Endothelial cell of umbilical vein (primary cell): ENCODE results near the gene IGFBPL1. TPM values are rescaled to one million over a fixed set of nuclear protein-coding genes. Genes with fewer than 3 reads are reported as not detected.

Source experiments
- BruUV-seq: library from RNA; stranded (reverse); fragments of 400-500 nt; replicated peaks from 2 replicates; lab custom pipeline; 2021; lab: Mats Ljungman, UMichigan
- CTCF ChIA-PET: fragments of 300-600, 350-600 bp; sonication (Branson Sonifier 250); formaldehyde crosslinking; loops from one replicate; lab custom pipeline; 2021; ENCODE audit warnings: antibody characterized with exemption, inconsistent platforms; lab: Charles Lee
- POLR2A ChIA-PET: fragments of 300-600, 350-600 bp; sonication (Branson Sonifier 250); formaldehyde crosslinking; loops from one replicate; lab custom pipeline; 2021; ENCODE audit warnings: antibody characterized with exemption, inconsistent platforms; lab: Charles Lee
- DNase-seq: peaks from one replicate; pipeline ENCODE4 v3.0.0-alpha.2; 2011; ENCODE audit warnings: low read depth, low spot score
- FAIRE-seq: peaks from 2 replicates; lab custom pipeline; 2011; peaks lifted over from hg19 to GRCh38; lab: Jason Lieb, UNC
- H2AFZ ChIP-seq: 2 replicates; pipeline ENCODE4 v1.6.0; 2012; ENCODE audit warnings: low read depth, low read length, control low read depth, inconsistent platforms
- H3K27ac ChIP-seq: 2 replicates; pipeline ENCODE4 v1.5.1; 2011; ENCODE audit warnings: low read depth, mild to moderate bottlenecking, control low read depth, low read length, moderate library complexity; ENCODE audit not compliant: insufficient read depth
- H3K27me3 ChIP-seq, 2 experiments: 2 replicates each; pipeline versions ENCODE4 v1.6.0 to v1.6.1; 2011; ENCODE audit warnings: low read length in 2 of 2, mixed read lengths in 1 of 2; ENCODE audit not compliant: control insufficient read depth in 2 of 2, insufficient read depth in 2 of 2
- H3K36me3 ChIP-seq, 2 experiments: 2 replicates in 1 of 2; 3 replicates in 1 of 2; pipeline ENCODE4 v1.5.1; 2011; ENCODE audit warnings: low read length in 2 of 2, mild to moderate bottlenecking in 1 of 2, moderate library complexity in 1 of 2; ENCODE audit not compliant: control insufficient read depth in 2 of 2, insufficient read depth in 2 of 2; ENCODE audit errors: extremely low read depth in 1 of 2
- H3K4me1 ChIP-seq: 3 replicates; pipeline ENCODE4 v1.5.1; 2011; ENCODE audit warnings: mild to moderate bottlenecking, low read length; ENCODE audit not compliant: control insufficient read depth, insufficient read depth; ENCODE audit errors: extremely low read depth
- H3K4me2 ChIP-seq: 2 replicates; pipeline ENCODE4 v1.6.1; 2011; ENCODE audit warnings: low read length, control low read depth, mixed read lengths; ENCODE audit not compliant: insufficient read depth
- H3K4me3 ChIP-seq, 3 experiments: fragments of 200-600 bp in 1 of 3; sonication (generic), shearing (Covaris generic) in 1 of 3; replicated peaks in 1 of 3; 2 replicates each; pipeline ENCODE4 v1.5.1; 2011 to 2016; ENCODE audit warnings: control low read depth in 3 of 3, low read length in 3 of 3, mild to moderate bottlenecking in 2 of 3, inconsistent platforms in 1 of 3, low read depth in 1 of 3, moderate library complexity in 1 of 3; ENCODE audit not compliant: insufficient read depth in 1 of 3
- H3K79me2 ChIP-seq: 2 replicates; pipeline ENCODE4 v1.6.0; 2012; ENCODE audit warnings: low read length, inconsistent platforms; ENCODE audit not compliant: control insufficient read depth, insufficient read depth
- H3K9ac ChIP-seq: replicated peaks from 2 replicates; pipeline ENCODE3; 2011; ENCODE audit warnings: low read length, control low read depth; ENCODE audit not compliant: insufficient read depth; ENCODE audit errors: extremely low read depth
- H3K9me1 ChIP-seq: replicated peaks from 3 replicates; pipeline ENCODE4 v1.6.0; 2011; ENCODE audit warnings: mild to moderate bottlenecking, low read length; ENCODE audit not compliant: control insufficient read depth, insufficient read depth; ENCODE audit errors: extremely low read depth
- H3K9me3 ChIP-seq: replicated peaks from 2 replicates; pipeline ENCODE4 v1.5.1; 2012; ENCODE audit warnings: low read length, inconsistent platforms; ENCODE audit not compliant: control insufficient read depth, insufficient read depth
- H4K20me1 ChIP-seq: replicated peaks from 2 replicates; pipeline ENCODE3; 2011; ENCODE audit warnings: mild to moderate bottlenecking, low read length; ENCODE audit not compliant: control insufficient read depth, insufficient read depth; ENCODE audit errors: extremely low read depth
- GATA2 ChIP-seq: IDR thresholded peaks from 2 replicates; pipeline ENCODE4 v1.7.0; 2011; ENCODE audit warnings: low read depth, mild to moderate bottlenecking, moderate library complexity, mixed read lengths, low read length; ENCODE audit not compliant: insufficient read length, insufficient read depth
- JUN ChIP-seq: IDR thresholded peaks from 2 replicates; pipeline ENCODE4 v1.6.1; 2011; ENCODE audit warnings: borderline replicate concordance, low read depth; ENCODE audit not compliant: insufficient read length, insufficient read depth
- POLR2AphosphoS5 ChIP-seq: IDR thresholded peaks from 2 replicates; pipeline ENCODE4 v1.6.1; 2012; ENCODE audit warnings: low read depth, mild to moderate bottlenecking, control low read depth, low read length, moderate library complexity; ENCODE audit not compliant: insufficient read depth
- dilution Hi-C: fragments of 300-500 bp; cut with MboI; formaldehyde crosslinking; loops from one replicate; pipeline ENCODE4 v1.15.0; 2019; ENCODE audit warnings: low sequenced_read_pairs; ENCODE audit not compliant: extremely low pct_ligation_motif_present
- intact Hi-C: fragments of 100-400 bp; cut with micrococcal nuclease; formaldehyde crosslinking; loops from one replicate; pipeline ENCODE4 v1.10.0; 2022
- polyA plus RNA-seq, 4 experiments: library from polyadenylated mRNA; depleted of rRNA in 3 of 4; stranded (reverse) in 3 of 4; unstranded in 1 of 4; fragments of >200 nt; gene quantifications; 2 replicates each; pipeline versions ENCODE4 v1.2.1 to v1.2.3, GENCODE V29; 2011 to 2012; ENCODE audit warnings: missing spikeins in 1 of 4
- total RNA-seq: library from RNA; stranded (reverse); gene quantifications from 2 replicates; pipeline ENCODE4 v1.2.3, GENCODE V29; 2021
- TF ChIP-seq, protein P1 (sequence below), 2 donors: IDR thresholded peaks; 1 replicate in 1 of 2; 2 replicates in 1 of 2; pipeline ENCODE4 v1.5.1; 2011; ENCODE audit warnings: low read length in 2 of 2, mild to moderate bottlenecking in 2 of 2, moderate library complexity in 2 of 2, control low read depth in 1 of 2, inconsistent platforms in 1 of 2, low read depth in 1 of 2; ENCODE audit not compliant: insufficient read depth in 1 of 2; ENCODE audit errors: extremely low read depth in 1 of 2

The IGFBPL1 gene
- total and polyA plus RNA-seq, 2 donors (not counting 3 experiments of a cell fraction or from before 2014, with no cell fraction given): not detected

DNA sequence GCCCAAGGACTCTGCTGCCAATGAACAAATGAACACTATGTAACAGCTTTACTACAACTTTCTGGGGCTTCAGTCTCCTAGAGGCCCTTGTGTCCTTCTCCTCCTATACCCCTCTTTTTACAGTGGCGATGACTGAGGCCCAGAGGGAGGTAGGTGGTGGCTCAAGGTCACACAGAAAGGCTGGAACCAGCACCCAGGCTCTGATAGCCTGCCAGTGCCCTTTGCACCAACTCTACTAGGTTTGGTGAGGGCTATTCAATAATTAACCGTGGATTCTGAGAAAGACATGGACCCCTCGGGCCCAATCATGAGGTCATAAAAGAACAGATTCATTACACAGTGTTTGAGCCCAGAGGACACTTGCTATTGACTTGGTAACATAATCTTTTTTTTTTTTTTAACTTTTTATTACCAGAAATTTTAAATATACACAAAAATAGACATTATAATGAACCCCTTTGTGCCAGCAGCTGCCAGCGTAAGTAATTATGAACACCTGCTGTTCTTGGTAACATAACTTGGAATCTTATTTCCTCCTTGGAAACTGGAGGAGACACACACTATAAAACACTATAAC, 37.8 kb downstream of the IGFBPL1 start:
- no peaks in the 10 kb centered on the region for H3K9me3 ChIP-seq
- no peaks in the 10 kb centered on the region for H3K79me2 ChIP-seq
- intact Hi-C loops (no loop called here), dilution Hi-C loops (no loop called here)
- H3K4me3 ChIP-seq: no peak overlapping the region
- H4K20me1 ChIP-seq: no peaks in the 10 kb centered on the region
- no peak overlapping the region for H3K4me2 ChIP-seq
- no peak overlapping the region for H2AFZ ChIP-seq
- no peaks in the 10 kb centered on the region for H3K9me1 ChIP-seq
- H3K27ac ChIP-seq: no peak overlapping the region
- FAIRE-seq (no peak), DNase-seq (no peak)
- no peaks in the 10 kb centered on the region for H3K36me3 ChIP-seq
- BruUV-seq: no TSS peak
- ChIA-PET CTCF (no interaction called here), POLR2A (no interaction called here)
- TF ChIP-seq JUN (no peak), POLR2AphosphoS5 (no peak)
- H3K27me3 ChIP-seq: peaks cover 4 to 7% of the 10 kb centered on the region in 2 experiments
- no peak overlapping the region for H3K9ac ChIP-seq
- H3K4me1 ChIP-seq: no peaks in the 10 kb centered on the region

DNA sequence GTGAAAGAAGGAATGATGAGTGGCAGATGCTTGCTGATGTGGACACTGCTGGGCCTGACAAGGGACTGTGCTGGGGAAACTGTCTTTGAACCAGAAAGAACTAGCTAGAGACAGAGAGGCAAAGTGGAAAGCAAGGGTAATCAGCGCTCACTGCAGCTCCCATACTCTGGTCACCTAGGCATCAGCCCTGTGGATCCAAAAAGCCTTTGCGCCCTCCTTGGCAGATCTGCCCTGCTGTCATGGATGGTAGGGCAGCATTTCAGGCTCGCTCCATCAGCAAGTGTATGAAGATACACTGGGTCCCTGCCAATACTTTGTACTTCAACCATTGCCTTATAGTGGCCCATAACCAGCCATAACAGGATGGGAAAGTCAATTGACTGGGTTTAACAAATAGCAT, 38.4 kb downstream of the IGFBPL1 start:
- Histone ChIP-seq H3K79me2 (no peaks in the 10 kb centered on the region), H4K20me1 (no peaks in the 10 kb centered on the region), H3K4me2 (no peak overlapping the region), H3K27ac (no peak overlapping the region), H3K9me1 (no peaks in the 10 kb centered on the region), H3K9ac (no peak overlapping the region), H3K4me3 (no peak overlapping the region), H3K4me1 (no peaks in the 10 kb centered on the region), H3K27me3 (peaks cover 4 to 7% of the 10 kb centered on the region in 2 experiments), H2AFZ (no peak overlapping the region), H3K9me3 (no peaks in the 10 kb centered on the region), H3K36me3 (no peaks in the 10 kb centered on the region)
- POLR2A ChIA-PET: no interaction called here
- DNase-seq (no peak), FAIRE-seq (no peak)
- dilution Hi-C loops: no loop called here
- TF ChIP-seq GATA2: no peak
- TF ChIP-seq JUN: no peak
- TF ChIP-seq, protein P1, sequence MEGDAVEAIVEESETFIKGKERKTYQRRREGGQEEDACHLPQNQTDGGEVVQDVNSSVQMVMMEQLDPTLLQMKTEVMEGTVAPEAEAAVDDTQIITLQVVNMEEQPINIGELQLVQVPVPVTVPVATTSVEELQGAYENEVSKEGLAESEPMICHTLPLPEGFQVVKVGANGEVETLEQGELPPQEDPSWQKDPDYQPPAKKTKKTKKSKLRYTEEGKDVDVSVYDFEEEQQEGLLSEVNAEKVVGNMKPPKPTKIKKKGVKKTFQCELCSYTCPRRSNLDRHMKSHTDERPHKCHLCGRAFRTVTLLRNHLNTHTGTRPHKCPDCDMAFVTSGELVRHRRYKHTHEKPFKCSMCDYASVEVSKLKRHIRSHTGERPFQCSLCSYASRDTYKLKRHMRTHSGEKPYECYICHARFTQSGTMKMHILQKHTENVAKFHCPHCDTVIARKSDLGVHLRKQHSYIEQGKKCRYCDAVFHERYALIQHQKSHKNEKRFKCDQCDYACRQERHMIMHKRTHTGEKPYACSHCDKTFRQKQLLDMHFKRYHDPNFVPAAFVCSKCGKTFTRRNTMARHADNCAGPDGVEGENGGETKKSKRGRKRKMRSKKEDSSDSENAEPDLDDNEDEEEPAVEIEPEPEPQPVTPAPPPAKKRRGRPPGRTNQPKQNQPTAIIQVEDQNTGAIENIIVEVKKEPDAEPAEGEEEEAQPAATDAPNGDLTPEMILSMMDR (IDR thresholded peaks at IDR 0.05; ENCODE audit: extremely low read depth in 1 of 2, insufficient read depth in 1 of 2, low read depth in 1 of 2, low read length in 2 of 2): no peak
- no TSS peak for BruUV-seq
- CTCF ChIA-PET: no interaction called here
- intact Hi-C loops: no loop called here
